H9 (cell line): ENCODE measurements around the gene ANK3. TPM values are rescaled to one million over a fixed set of nuclear protein-coding genes. Genes with fewer than 3 reads are reported as not detected.

Experiments
- DNase-seq: peaks from one replicate; pipeline ENCODE4 v3.0.0-alpha.2; 2017
- H2AFZ ChIP-seq: one replicate; pipeline ENCODE4 v1.6.1; 2013; ENCODE audit warnings: mild to moderate bottlenecking, low read length, control low read depth, moderate library complexity
- H2AK5ac ChIP-seq: 2 replicates; pipeline ENCODE4 v1.6.1; 2013; ENCODE audit warnings: low read length, control low read depth, mixed read lengths; ENCODE audit not compliant: insufficient read length
- H2BK120ac ChIP-seq: one replicate; pipeline ENCODE4 v1.6.1; 2013; ENCODE audit warnings: low read depth, mild to moderate bottlenecking, low read length, control low read depth, inconsistent platforms; ENCODE audit not compliant: poor library complexity, severe bottlenecking
- H2BK12ac ChIP-seq: 2 replicates; pipeline ENCODE4 v1.6.1; 2013; ENCODE audit warnings: low read length, control low read depth, mixed read lengths, low read depth; ENCODE audit not compliant: insufficient read length
- H2BK15ac ChIP-seq: 2 replicates; pipeline ENCODE4 v1.6.1; 2013; ENCODE audit warnings: low read depth, low read length, control low read depth
- H2BK20ac ChIP-seq: one replicate; pipeline ENCODE4 v1.6.1; 2013; ENCODE audit warnings: low read depth, mild to moderate bottlenecking, low read length, control low read depth, inconsistent platforms; ENCODE audit not compliant: poor library complexity, severe bottlenecking
- H2BK5ac ChIP-seq: 2 replicates; pipeline ENCODE4 v1.6.1; 2013; ENCODE audit warnings: low read length, control low read depth, mixed read lengths; ENCODE audit not compliant: insufficient read length
- H3K14ac ChIP-seq: 2 replicates; pipeline ENCODE4 v1.6.1; 2013; ENCODE audit warnings: low read length, control low read depth; ENCODE audit not compliant: insufficient read depth
- H3K18ac ChIP-seq: 2 replicates; pipeline ENCODE4 v1.6.1; 2013; ENCODE audit warnings: low read depth, mild to moderate bottlenecking, mixed read lengths, low read length, control low read depth; ENCODE audit not compliant: insufficient read length
- H3K23ac ChIP-seq: 2 replicates; pipeline ENCODE4 v1.6.1; 2013; ENCODE audit warnings: low read length, control low read depth, mixed read lengths, low read depth; ENCODE audit not compliant: insufficient read length
- H3K23me2 ChIP-seq: 2 replicates; pipeline ENCODE4 v1.6.1; 2013; ENCODE audit warnings: low read depth, mild to moderate bottlenecking, mixed read lengths, low read length, control low read depth; ENCODE audit not compliant: insufficient read length, poor library complexity, severe bottlenecking
- H3K27ac ChIP-seq: 2 replicates; pipeline ENCODE4 v1.5.1; 2013; ENCODE audit warnings: low read length, control low read depth, mixed read lengths, low read depth; ENCODE audit not compliant: insufficient read length
- H3K27me3 ChIP-seq: 2 replicates; pipeline ENCODE4 v1.6.1; 2013; ENCODE audit warnings: low read length, control low read depth, inconsistent platforms; ENCODE audit not compliant: insufficient read depth
- H3K4ac ChIP-seq: 2 replicates; pipeline ENCODE4 v1.6.1; 2013; ENCODE audit warnings: low read depth, mild to moderate bottlenecking, control low read depth, inconsistent platforms, low read length, moderate library complexity
- H3K4me1 ChIP-seq: 2 replicates; pipeline ENCODE4 v1.6.1; 2013; ENCODE audit warnings: low read length, control low read depth, inconsistent platforms; ENCODE audit not compliant: insufficient read depth
- H3K4me2 ChIP-seq: 2 replicates; pipeline ENCODE4 v1.6.1; 2013; ENCODE audit warnings: low read length, control low read depth, mixed read lengths; ENCODE audit not compliant: insufficient read length, insufficient read depth
- H3K56ac ChIP-seq: 2 replicates; pipeline ENCODE4 v1.6.1; 2013; ENCODE audit warnings: low read depth, mild to moderate bottlenecking, mixed read lengths, low read length, control low read depth; ENCODE audit not compliant: insufficient read length
- H3K79me1 ChIP-seq: 2 replicates; pipeline ENCODE4 v1.6.1; 2013; ENCODE audit warnings: low read depth, mild to moderate bottlenecking, moderate library complexity, low read length, control low read depth, inconsistent platforms; ENCODE audit not compliant: insufficient read depth, poor library complexity, severe bottlenecking
- H3K79me2 ChIP-seq: 2 replicates; pipeline ENCODE4 v1.6.1; 2013; ENCODE audit warnings: low read length, control low read depth, inconsistent platforms; ENCODE audit not compliant: insufficient read depth
- H3K9ac ChIP-seq: 2 replicates; pipeline ENCODE4 v1.6.1; 2013; ENCODE audit warnings: low read length, control low read depth, mixed read lengths; ENCODE audit not compliant: insufficient read length; ENCODE audit errors: extremely low read depth
- H3K9me3 ChIP-seq: one replicate; pipeline ENCODE4 v1.6.1; 2013; ENCODE audit warnings: low read depth, low read length, inconsistent platforms; ENCODE audit not compliant: control insufficient read depth
- H3T11ph ChIP-seq: one replicate; pipeline ENCODE4 v1.6.1; 2013; ENCODE audit warnings: mild to moderate bottlenecking, low read length, control low read depth, inconsistent platforms
- H4K20me1 ChIP-seq: one replicate; pipeline ENCODE4 v1.6.1; 2013; ENCODE audit not compliant: control insufficient read depth, insufficient read length, insufficient read depth
- H4K5ac ChIP-seq: 2 replicates; pipeline ENCODE4 v1.6.1; 2013; ENCODE audit warnings: low read depth, mild to moderate bottlenecking, mixed read lengths, low read length, control low read depth; ENCODE audit not compliant: insufficient read length
- H4K8ac ChIP-seq: replicated peaks from 2 replicates; pipeline ENCODE4 v1.6.1; 2013; ENCODE audit warnings: low read length, control low read depth, mixed read lengths, low read depth; ENCODE audit not compliant: insufficient read length
- H4K91ac ChIP-seq: 2 replicates; pipeline ENCODE4 v1.6.1; 2013; ENCODE audit warnings: low read depth, mild to moderate bottlenecking, moderate library complexity, mixed read lengths, low read length, control low read depth; ENCODE audit not compliant: insufficient read length
- H3K27ac Mint-ChIP-seq, 3 experiments: 2 replicates in 2 of 3; 3 replicates in 1 of 3; pipeline ENCODE4 v1.8.0; 2020 to 2021; ENCODE audit warnings: mixed read lengths in 3 of 3, mild to moderate bottlenecking in 1 of 3, moderate library complexity in 1 of 3
- H3K27me3 Mint-ChIP-seq: 2 replicates; pipeline ENCODE4 v1.8.0; 2021; ENCODE audit warnings: low read depth, mild to moderate bottlenecking, moderate library complexity, mixed read lengths
- H3K36me3 Mint-ChIP-seq, 3 experiments: 2 replicates in 2 of 3; 3 replicates in 1 of 3; pipeline ENCODE4 v1.8.0; 2020 to 2021; ENCODE audit warnings: low read depth in 3 of 3, mixed read lengths in 3 of 3; ENCODE audit not compliant: insufficient read depth in 1 of 3
- H3K4me1 Mint-ChIP-seq, 2 experiments: 2 replicates each; pipeline ENCODE4 v1.8.0; 2020; ENCODE audit warnings: mixed read lengths in 2 of 2
- H3K4me3 Mint-ChIP-seq, 2 experiments: 2 replicates in 1 of 2; 3 replicates in 1 of 2; pipeline ENCODE4 v1.8.0; 2020 to 2021; ENCODE audit warnings: mild to moderate bottlenecking in 2 of 2, mixed read lengths in 2 of 2, moderate library complexity in 1 of 2
- H3K9me3 Mint-ChIP-seq, 2 experiments: 2 replicates in 1 of 2; 3 replicates in 1 of 2; pipeline ENCODE4 v1.8.0; 2020; ENCODE audit warnings: mild to moderate bottlenecking in 2 of 2, mixed read lengths in 2 of 2, moderate library complexity in 1 of 2
- CTCF ChIP-seq: fragments of 200-600 bp; sonication (generic); conservative IDR thresholded peaks from 3 replicates; pipeline ENCODE4 v1.8.0; 2021; ENCODE audit warnings: antibody characterized with exemption, mild to moderate bottlenecking
- WGBS: extraction: QIAGEN DNeasy Blood & Tissue Kit; methylation state at CpG from one replicate; pipeline ENCODE4 v1.1.7; 2013; ENCODE audit warnings: missing lambda C conversion rate, low lambda C conversion rate, mixed read lengths; ENCODE audit not compliant: insufficient read length; ENCODE audit errors: extremely low coverage; 5-methylcytosine and 5-hydroxymethylcytosine counted together
- total RNA-seq: library from RNA; stranded (reverse); gene quantifications from 2 replicates; pipeline ENCODE4 v1.2.1, GENCODE V29; 2021

The ANK3 gene
- total RNA-seq, 1 experiment from 2014 or later: 59.6 TPM

DNA sequence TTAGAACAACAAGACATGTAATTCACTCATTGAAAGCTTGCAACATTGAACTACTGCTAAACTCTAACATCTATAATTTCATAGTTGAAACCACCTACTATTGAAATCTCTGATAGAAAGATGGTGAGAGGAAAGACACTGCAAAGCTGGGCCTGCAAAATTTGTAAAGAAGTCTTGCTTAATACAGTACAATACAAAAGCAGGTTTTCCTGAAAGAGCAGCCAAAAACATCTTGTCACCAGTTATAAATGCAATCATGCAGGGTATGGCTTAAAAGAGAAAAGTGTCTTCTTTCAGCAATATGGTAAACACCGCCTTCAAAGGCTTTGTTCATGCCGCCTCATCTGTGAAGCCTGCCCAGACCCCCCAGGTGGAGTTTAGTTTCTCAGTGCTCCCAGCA, 109.2 kb downstream of the ANK3 start:
- Histone ChIP-seq H2BK12ac (no peak overlapping the region), H3K9ac (no peak overlapping the region), H4K20me1 (no peaks in the 10 kb centered on the region), H3T11ph (no peak overlapping the region), H2AFZ (no peak overlapping the region), H3K27ac (no peak overlapping the region), H3K9me3 (no peaks in the 10 kb centered on the region), H2BK15ac (no peak overlapping the region), H3K23me2 (no peaks in the 10 kb centered on the region), H2AK5ac (no peak overlapping the region), H3K18ac (no peak overlapping the region), H3K4me2 (no peak overlapping the region), H4K5ac (no peak overlapping the region), H2BK5ac (no peak overlapping the region), H2BK120ac (no peak overlapping the region), H3K4me1 (peaks cover 3% of the 10 kb centered on the region; the same call in 1 of the 2 replicates), H4K91ac (no peak overlapping the region), H3K56ac (no peak overlapping the region), H3K79me2 (no peaks in the 10 kb centered on the region), H2BK20ac (no peak overlapping the region), H3K23ac (no peak overlapping the region), H3K79me1 (no peaks in the 10 kb centered on the region), H3K27me3 (no peaks in the 10 kb centered on the region), H3K4ac (no peak overlapping the region), H4K8ac (no peak overlapping the region), H3K14ac (no peak overlapping the region)
- Mint-ChIP-seq H3K9me3 (no peaks in the 10 kb centered on the region), H3K4me3 (no peak overlapping the region), H3K27me3 (no peaks in the 10 kb centered on the region), H3K4me1 (peaks cover 18 to 19% of the 10 kb centered on the region in 2 experiments), H3K36me3 (no peaks in the 10 kb centered on the region), H3K27ac (peak overlapping the region in 1 of 3 experiments; percentile 71; a peak in 3 of 7 replicates)
- DNase-seq: no peak
- no CpG with 5 or more reads among the region's 2 CpGs for WGBS
- TF ChIP-seq CTCF: no peak
